ENCODE measurements around the gene ANGEL2. TPM values are rescaled to one million over a fixed set of nuclear protein-coding genes. Genes with fewer than 3 reads are reported as not detected.

The ANGEL2 gene
- total RNA-seq, 2 experiments from 2014 or later, result 39.5 to 42.9 TPM

GRCh38 chr1:212943393-212943710 is 72.3 kb downstream of the ANGEL2 start:
- Mint-ChIP-seq H3K4me3 (no peak overlapping the region), H3K27ac (no peak overlapping the region), H3K9me3 (no peaks in the 10 kb centered on the region), H3K27me3 (ENCODE audit: low read depth) (peaks cover 1% of the 10 kb centered on the region), H3K4me1 (ENCODE audit: low read depth) (no peaks in the 10 kb centered on the region), H3K36me3 (ENCODE audit: low read depth) (peaks cover 1% of the 10 kb centered on the region)
- no peak for DNase-seq
- CTCF ChIA-PET, result interaction anchor here (0.6 kb wide), 1 partner anchor 465 kb away, joined by 3 read pairs; no protein-coding TSS in a partner anchor
- intact Hi-C loops (cut with micrococcal nuclease), result no loop called here

DNA sequence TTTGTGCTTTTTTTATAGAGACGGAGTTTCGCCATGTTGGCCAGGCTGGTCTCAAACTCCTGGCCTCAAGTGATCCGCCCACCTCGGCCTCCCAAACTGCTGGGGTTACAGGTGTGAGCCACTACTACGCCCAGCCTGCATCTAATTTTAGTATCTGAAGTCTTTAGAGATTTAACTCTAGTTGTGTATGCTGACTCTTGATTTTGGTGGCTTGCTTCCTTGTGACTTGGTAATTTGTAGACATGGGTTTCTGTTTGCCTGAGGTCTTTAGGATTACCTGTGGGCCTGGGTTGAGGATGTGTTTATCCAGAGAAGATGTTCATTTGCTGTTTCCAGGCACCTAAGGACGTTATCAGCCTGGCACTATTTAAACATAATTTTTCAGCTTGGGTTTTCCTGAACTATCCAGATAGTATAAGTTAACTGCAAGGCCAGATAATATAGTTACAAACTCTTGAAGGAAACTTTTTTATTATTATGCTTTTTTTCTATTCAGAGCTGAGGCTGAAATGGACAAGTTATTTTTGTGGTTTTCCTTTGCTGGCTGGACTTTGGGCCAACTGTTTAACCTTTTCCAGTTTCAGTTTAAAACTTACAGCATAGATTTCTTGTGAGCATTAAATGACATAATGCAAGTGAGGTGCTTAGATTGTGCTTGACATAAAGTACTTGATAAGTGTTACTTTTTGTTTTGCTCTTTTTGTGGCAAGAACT is 72.8 kb downstream of the ANGEL2 start:
- H3K27ac Mint-ChIP-seq, result no peak overlapping the region
- no peak for DNase-seq
- H3K27me3 Mint-ChIP-seq (ENCODE audit: low read depth), result no peaks in the 10 kb centered on the region
- peaks cover 1% of the 10 kb centered on the region for H3K36me3 Mint-ChIP-seq (ENCODE audit: low read depth)
- H3K4me1 Mint-ChIP-seq (ENCODE audit: low read depth), result no peaks in the 10 kb centered on the region
- H3K4me3 Mint-ChIP-seq, result no peak overlapping the region
- H3K9me3 Mint-ChIP-seq, result no peaks in the 10 kb centered on the region
- intact Hi-C loops (cut with micrococcal nuclease), result no loop called here
- CTCF ChIA-PET, result interaction anchor here (0.6 kb wide), 1 partner anchor 465 kb away, joined by 3 read pairs; no protein-coding TSS in a partner anchor

Other genes with a start within 250 kb of the ANGEL2 start
- gene NSL1, start 224.1 kb downstream of the ANGEL2 start, total RNA-seq, result 10 to 100 TPM; 21.2 to 23.7 TPM
- gene TATDN3, start 224.0 kb downstream of the ANGEL2 start, total RNA-seq, result 10 to 100 TPM; 14.9 to 16.9 TPM
- not detected for gene SPATA45, start 168.2 kb downstream of the ANGEL2 start, total RNA-seq
- gene FLVCR1, start 157.6 kb downstream of the ANGEL2 start, total RNA-seq, result 1 to 10 TPM; 6.0 to 7.3 TPM
- gene VASH2, start 65.3 kb downstream of the ANGEL2 start, total RNA-seq, result 1 to 10 TPM in 1 of 2 experiments, under 1 TPM in 1; 0.38 to 1.2 TPM
- gene RPS6KC1, start 35.4 kb upstream of the ANGEL2 start, total RNA-seq, result 1 to 10 TPM; 5.4 to 6.1 TPM